IPS-11a (cell line): ENCODE data around the gene VSTM2B.
"Not testable (repeated sequence)": the region's sequence is repeated elsewhere in the genome, so short reads cannot be mapped to it uniquely, and the experiment has no call there.

Experiments used
- H3K4me3 ChIP-seq: one replicate; pipeline ENCODE4 v1.5.1; 2013; ENCODE audit warnings: low read depth, low read length, control low read depth

The VSTM2B gene

DNA sequence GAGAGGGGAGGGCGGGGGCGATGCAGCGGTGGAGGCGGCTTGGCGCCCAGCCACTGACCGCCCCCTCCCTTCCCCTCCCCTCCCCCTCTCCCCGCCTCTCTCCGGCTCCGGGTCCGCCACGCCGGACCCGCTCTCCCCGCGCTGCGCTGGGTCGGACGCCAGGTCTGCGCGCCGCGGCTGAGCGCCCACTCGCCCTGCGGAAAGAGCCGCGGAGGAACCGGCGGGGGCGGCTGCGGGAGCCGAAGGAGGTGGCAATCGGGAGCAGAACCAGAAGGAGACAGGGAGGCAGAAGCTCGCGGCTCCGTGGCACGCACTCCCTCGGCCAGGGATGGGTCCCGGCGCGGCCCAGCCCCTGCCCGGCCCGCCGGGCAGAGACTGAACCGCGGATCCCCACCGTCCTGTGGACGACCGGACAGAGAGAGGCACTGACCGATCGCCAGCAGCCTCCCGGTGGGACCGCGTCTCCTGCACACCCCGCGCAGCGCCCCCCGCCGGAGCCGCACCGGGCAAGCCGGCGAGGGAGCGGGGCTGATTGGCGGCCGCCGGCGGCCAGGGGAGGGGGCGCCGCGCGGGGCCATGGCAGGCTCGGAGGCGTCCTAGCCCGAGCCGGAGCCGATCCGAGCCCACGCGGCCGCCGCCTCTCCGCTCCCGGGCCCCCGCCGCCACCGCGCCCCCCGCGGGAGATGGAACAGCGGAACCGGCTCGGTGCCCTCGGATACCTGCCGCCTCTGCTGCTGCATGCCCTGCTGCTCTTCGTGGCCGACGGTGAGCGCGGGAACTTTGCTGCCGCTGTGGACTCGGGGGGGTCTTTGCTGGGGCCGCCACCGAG is at the start of gene VSTM2B:
Gene VSTM2B, plus strand, starts transcription at position 94 of the 829 bp plus-strand sequence. Its CDS starts 590 bp downstream, at position 684.
- H3K4me3 ChIP-seq: peak within 1 kb of the TSS; percentile 33

DNA sequence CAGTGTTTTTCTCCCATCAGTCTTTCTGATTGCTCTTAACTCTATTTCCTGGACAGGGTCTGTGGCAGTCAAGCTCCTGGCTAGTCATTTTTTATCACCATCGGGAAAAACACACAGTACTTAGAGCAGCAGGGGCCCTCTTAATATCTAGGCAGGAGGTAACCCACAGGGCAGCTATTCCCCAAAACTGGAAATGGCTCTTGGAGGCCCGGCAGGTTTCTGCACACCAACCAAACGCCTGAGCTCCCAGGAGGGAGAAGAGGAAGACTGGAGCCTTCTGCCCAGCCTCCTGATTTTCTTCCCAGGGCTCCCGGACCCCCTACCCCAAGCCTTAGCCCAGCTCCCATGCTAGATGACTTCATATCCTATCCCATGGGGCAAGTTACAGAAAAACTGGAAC is 49.3 kb upstream of the VSTM2B start:
- no peak overlapping the region for H3K4me3 ChIP-seq

DNA sequence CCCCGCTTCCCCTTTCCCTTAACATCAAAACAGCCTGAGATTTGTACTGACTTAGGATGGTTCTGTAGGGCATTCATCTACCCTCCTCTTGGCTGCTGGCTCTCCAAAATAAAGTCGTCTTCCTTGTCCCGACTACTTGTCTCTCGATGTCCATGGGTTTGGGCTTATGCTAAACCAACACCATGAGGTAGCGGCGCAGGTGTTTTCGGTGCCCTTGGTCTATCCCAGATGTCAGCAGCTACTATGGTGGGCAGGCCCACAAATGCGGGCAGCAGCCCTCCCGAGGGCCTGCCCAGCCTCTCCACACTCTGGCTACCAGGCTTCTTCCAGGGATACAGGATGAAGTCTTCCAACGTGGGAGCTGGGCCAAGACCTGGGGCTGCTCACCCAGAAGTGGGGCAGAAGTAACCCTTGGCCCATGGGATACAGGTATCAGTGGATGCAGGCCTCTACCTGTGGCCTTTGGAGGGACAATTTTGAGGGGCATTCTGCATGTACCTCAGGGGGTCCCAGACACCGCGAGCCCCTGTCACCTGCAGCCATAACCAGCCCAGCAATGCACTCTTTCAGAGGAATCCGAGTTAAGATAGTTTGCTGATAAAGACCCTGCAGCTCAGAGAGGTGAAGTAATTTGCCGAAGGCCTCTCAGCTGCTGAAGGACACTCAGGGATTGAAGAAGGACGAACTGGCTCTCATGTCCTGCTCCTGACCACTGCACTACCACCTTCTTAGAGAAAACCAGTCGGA is 47.8 kb upstream of the VSTM2B start:
- H3K4me3 ChIP-seq: no peak overlapping the region

DNA sequence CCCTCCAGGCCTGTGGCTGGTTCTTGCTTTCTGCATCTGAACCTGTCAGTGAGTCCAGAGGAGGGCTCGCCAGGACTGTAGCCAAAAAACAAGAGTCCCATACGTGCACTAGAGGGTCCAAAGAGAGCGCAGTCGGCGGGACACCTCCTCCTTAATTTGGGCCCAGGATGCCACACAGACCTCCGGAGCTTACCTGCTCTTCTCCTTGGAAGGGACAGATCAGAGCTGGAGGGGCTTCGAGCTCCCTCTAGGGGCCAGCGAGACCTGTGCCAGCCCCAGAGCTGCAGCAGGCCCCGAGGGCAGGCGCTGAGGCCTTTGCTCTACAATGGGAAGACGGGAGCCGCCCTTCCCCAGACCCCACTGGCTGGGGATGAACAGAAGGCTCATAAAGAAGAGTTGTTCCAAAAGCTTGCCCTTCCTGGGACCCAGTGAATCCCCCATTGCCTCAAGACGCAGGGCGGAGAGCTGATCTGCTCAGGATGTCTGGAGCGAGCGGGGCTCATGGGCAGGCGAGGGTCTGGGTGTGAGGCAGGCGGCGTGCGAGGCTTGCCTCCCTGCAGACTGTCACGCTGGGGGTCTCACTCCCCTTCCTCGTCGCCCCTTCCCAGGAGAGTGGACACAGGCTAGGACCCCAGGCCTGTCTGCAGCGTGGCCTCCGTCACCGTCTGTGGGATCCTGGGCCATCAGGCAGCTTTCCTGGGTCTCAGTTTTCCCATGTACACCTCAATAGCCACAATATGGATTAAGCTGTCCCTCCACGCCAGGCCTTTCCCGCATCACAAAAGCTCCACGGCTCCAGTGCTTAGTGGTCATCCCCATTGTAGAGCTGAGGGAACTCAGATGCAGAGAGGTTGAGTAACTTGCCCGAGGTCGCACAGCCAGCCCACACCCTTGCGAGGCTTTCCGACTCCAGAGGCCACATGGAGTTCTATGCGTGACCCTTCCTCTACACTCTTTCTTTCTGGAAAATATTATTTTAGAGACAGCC is 46.9 kb upstream of the VSTM2B start:
- no peak overlapping the region for H3K4me3 ChIP-seq

DNA sequence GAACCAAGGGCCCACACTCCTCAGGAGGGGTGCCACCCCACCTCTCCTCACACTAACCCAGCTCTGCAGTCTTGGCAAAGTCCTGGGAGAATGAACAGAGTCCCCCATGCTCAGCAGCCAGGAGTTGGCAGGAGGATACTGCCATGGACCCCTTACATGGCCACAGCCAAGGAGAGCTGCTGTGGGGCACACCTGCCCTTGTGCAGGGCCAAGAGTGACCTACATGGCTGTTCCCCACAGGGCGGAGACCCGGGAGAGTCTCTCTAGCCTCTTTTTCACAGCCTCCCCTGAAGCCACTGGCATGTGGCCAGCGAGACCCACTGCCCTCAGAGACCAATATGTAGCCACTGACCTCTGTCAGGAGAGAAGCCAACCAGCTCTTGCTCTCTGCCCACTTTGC is 45.9 kb upstream of the VSTM2B start:
- no peak overlapping the region for H3K4me3 ChIP-seq

DNA sequence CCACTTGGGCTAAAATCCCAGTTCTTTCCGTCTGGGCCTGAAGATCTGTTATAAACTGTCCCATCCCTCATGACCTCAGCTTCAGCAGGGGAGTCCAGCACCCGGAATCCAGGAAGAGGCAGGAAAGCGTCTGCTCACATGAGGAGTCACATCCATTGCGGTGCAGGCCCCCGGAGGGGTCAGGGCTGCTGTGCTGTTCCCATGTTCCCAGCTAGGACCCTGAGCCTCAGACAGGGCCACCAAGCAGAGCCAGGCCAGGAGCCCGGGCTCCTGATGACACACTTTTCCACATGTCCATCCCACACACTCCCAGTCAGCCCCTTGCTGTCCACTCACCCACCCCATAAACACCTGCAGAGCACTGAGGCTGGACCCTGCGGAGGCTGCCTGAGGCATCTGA is 45.3 kb upstream of the VSTM2B start:
- H3K4me3 ChIP-seq: no peak overlapping the region

DNA sequence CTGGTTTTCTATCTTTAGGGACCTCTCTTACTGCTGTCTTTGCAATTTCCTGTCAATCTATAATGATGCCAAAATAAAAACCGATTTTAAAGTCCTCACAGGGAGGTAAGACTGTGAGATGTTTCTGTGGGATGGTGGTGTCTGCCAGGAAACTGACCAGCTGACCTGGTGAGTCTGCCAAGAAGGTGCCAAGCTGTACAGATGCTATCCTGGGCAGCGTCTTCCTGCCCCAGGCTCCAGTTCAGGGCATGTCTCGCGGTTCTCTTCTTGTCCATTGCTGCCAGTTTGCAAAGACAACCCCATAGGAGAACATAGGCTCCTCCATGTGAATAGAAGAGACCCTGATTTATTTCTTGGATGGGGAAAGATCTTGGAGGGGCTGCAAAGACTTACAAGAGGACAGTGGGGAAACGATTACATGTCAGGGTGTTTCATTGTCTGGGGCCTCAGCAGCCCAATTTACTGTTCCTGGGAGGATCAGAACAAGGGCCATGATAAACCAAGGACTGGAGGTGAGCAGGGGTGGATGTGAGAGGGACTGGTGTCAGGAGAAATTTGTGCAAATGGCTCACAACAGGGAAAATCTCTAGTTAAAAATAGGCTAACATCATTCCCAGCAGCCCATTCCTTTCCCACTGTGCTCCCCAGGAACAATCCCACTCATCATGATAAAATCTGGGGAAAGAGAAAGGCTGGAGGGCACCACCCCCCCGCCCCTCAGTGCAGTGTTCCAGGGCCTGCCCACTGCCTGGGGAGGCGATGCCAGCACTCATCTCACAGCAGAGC is 42.7 kb upstream of the VSTM2B start:
- no peak overlapping the region for H3K4me3 ChIP-seq

GRCh38 chr19:29483641-29483920 is 42.2 kb upstream of the VSTM2B start:
- H3K4me3 ChIP-seq: no peak overlapping the region

DNA sequence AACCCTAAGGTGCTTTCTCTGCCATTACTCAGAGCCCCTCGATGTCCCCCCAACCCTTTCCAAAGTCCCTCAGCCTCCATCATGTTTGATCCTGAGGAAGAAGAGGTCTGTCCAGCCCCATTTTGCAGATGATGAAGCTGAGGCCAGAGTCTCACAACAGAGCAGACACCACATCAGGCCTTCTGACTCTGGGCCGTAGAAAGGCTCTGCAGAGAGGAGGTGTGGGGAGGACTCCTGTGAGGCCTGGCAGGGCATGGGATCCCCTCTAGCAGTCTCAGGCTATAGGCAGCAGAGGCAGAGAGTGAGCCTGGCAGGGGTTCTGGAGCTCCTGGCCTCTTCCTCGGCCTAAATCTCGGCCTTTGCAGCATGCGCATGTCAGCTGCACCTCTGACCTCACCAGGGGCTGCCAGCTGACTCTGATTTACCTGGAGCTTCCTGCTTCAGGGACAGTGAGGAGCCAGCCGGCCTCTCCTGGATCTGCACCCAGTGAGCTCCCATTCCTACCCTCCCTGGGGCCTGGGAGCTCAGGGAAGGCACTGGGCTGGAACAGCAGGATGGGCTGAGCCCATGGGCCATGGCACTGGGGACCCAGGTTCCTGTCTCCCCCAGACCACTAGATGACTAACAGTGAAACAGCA is 41.7 kb upstream of the VSTM2B start:
- no peak overlapping the region for H3K4me3 ChIP-seq

DNA sequence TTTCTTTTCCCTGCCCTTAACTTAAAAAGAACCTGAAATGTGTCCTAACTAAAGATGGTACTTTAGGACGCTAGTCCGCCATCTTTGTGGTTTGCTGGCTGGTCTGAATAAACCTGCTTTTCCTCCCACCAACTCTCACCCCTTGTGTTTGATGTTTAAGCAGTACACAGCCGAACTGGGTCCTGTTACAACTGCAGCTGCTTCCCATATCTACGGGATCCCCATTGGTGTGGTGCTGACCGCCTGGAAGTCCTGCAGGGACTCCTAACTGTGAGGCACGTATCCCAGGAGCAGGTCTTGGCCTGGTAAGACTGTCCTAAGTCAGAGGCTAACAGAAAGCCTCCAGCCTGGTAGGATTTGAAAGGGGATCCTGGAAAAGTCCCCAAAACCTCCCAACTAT is 40.9 kb upstream of the VSTM2B start:
- H3K4me3 ChIP-seq: no peak overlapping the region

GRCh38 chr19:29485293-29485692 is 40.5 kb upstream of the VSTM2B start:
- H3K4me3 ChIP-seq: no peak overlapping the region

GRCh38 chr19:29486961-29487360 is 38.8 kb upstream of the VSTM2B start:
- H3K4me3 ChIP-seq: not testable (repeated sequence)

- no peak overlapping the region for H3K4me3 ChIP-seq
Observed at GRCh38 chr19:29487432-29487831, 38.4 kb upstream of the VSTM2B start.

GRCh38 chr19:29488316-29488715 is 37.5 kb upstream of the VSTM2B start:
- H3K4me3 ChIP-seq: no peak overlapping the region

- H3K4me3 ChIP-seq: no peak overlapping the region
Observed at GRCh38 chr19:29489172-29489951, 36.4 kb upstream of the VSTM2B start.

DNA sequence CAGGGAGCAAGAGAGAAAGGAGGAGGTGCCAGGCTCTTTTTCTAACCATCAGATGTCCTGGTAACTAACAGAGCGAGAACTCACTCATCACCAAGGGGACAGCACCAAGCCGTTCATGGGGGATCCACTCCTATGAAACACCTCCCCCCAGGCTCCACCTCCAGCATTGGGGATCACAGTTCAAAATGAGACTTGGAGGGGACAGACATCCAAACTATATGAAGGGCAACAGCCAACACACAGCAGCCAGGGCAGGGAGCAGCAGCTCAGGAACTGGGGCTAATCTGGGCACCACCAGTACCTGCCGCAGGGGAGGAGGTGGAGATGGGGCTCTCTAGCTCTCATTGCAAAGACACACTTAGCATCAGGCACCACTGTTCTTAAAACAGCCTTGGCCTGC is 34.3 kb upstream of the VSTM2B start:
- H3K4me3 ChIP-seq: no peak overlapping the region

DNA sequence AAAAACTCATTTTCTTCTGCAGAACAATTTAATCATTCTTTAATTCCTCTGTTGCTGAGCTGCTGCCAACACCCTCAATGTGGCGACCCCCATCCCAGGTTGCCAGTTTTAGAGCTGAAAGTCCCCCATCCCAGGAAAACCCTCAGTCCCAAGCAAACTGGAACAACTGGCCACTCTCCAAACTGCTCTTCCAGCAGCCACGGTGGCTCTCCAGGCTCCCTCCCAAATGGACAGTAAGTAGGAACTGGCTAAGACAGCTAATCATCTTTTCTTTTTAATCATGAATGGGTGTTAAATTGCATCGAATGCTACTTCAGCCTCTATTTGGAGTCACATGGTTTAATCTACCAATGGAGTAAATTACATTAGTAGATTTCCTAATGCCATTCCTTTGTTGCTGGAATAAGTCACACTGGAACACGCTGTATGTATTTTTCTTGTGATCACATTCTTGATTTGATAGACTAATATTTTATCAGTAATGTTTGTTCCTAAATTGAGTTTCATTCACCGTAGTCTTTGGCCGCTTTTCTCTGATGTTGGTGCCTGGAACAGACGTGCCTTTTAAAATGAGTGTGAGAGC is 33.7 kb upstream of the VSTM2B start:
- no peak overlapping the region for H3K4me3 ChIP-seq

DNA sequence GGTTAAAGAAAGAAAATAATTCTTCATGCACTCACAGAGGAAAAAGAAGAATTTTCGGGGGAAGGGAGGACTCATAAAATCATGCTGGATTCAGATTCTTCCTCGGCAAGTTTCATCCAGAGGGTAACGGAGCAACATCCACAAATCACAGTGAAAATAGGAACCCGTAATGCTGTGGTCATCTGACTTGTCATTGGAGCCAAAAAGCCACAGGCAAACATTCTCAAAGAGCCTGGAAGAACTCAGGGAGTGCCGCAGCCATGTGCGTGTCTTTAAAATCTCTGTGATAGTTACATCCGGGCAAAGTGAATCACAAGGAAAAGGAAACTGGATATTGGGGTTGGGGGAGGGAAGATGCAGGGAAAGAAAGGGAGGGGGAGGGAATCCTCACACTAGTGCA is 33.0 kb upstream of the VSTM2B start:
- H3K4me3 ChIP-seq: no peak overlapping the region

GRCh38 chr19:29495091-29495490 is 30.7 kb upstream of the VSTM2B start:
- H3K4me3 ChIP-seq: no peak overlapping the region
